Breast epithelium (tissue), 3 donors: Measurements from ENCODE around the gene FAM131A.

Experiments used
- POLR2A ChIP-seq: fragments of 450-650 bp; IDR thresholded peaks from one replicate; pipeline ENCODE4 v1.6.1; 2016; ENCODE audit warnings: antibody characterized with exemption, mild to moderate bottlenecking, moderate library complexity
- TF ChIP-seq, protein P1 (sequence below), 3 donors: fragments of 450-650 bp; IDR thresholded peaks; one replicate each; pipeline ENCODE4 v1.5.1; 2016 to 2017; ENCODE audit warnings: antibody characterized with exemption in 3 of 3, mild to moderate bottlenecking in 3 of 3, moderate library complexity in 3 of 3

DNA sequence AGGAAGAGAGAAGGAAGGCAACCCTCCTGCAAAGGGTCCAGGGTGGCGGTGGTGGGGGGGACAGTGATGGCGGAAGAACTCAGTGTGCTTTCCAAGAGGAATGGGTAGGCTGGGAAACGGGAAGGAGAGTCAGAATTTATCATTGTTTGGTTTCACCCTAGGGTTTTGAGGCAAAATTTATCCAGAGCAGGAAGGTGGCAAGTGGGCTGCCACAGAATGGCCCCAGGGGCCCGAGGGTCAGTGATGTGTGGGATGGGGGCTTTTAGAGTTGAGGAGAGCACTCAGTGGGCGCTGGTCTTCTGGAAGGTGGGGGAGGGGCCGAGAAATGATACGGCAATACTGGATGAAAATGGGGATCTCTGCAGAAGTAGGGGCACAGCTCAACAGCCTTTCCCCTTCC is 581 bp downstream of the FAM131A start:
- TF ChIP-seq POLR2A = no peak
- TF ChIP-seq, protein P1, sequence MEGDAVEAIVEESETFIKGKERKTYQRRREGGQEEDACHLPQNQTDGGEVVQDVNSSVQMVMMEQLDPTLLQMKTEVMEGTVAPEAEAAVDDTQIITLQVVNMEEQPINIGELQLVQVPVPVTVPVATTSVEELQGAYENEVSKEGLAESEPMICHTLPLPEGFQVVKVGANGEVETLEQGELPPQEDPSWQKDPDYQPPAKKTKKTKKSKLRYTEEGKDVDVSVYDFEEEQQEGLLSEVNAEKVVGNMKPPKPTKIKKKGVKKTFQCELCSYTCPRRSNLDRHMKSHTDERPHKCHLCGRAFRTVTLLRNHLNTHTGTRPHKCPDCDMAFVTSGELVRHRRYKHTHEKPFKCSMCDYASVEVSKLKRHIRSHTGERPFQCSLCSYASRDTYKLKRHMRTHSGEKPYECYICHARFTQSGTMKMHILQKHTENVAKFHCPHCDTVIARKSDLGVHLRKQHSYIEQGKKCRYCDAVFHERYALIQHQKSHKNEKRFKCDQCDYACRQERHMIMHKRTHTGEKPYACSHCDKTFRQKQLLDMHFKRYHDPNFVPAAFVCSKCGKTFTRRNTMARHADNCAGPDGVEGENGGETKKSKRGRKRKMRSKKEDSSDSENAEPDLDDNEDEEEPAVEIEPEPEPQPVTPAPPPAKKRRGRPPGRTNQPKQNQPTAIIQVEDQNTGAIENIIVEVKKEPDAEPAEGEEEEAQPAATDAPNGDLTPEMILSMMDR (IDR thresholded peaks at IDR 0.05) = no peak
